NB4 (cell line): ENCODE results near the gene PRODH2.

Experiments used
- DNase-seq: peaks from one replicate; pipeline ENCODE4 v3.0.0; 2010; ENCODE audit warnings: low read depth
- H3K4me3 ChIP-seq: one replicate; pipeline ENCODE4 v1.5.1; 2011; ENCODE audit warnings: mild to moderate bottlenecking, low read depth, low read length, moderate library complexity
- MYC ChIP-seq: IDR thresholded peaks from 2 replicates; pipeline ENCODE4 v1.6.1; 2011; ENCODE audit warnings: low read depth, low read length
- POLR2A ChIP-seq: IDR thresholded peaks from 2 replicates; pipeline ENCODE4 v1.6.1; 2011; ENCODE audit warnings: mild to moderate bottlenecking; ENCODE audit not compliant: insufficient read length; ENCODE audit errors: extremely low read depth
- TF ChIP-seq, protein P1 (sequence below): IDR thresholded peaks from one replicate; pipeline ENCODE4 v1.5.1; 2012; ENCODE audit warnings: low read depth, low read length
- TF ChIP-seq, protein P2 (sequence below): IDR thresholded peaks from 2 replicates; pipeline ENCODE4 v1.6.1; 2011; ENCODE audit warnings: low read depth, low read length

The PRODH2 gene

DNA sequence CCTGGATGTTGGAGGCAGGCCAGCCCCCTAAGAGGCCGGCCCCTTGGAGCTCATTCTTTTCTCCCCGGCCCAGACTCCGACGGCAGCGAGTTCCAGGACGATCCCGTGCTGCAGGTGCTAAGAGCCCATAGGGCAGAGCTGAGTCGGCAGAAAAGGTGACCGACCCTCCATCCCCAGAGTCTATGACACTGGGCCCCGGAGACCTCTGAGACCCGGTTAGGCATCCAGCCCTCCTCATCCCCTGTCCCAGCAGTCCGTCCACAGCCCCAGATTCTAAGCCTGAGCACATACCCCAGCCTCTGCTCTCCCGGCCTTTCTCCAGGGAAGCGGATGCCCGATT is 44.6 kb downstream of the PRODH2 start:
- no peak overlapping the region for H3K4me3 ChIP-seq
- no peak for DNase-seq
- TF ChIP-seq MYC = no peak
- TF ChIP-seq, protein P1, sequence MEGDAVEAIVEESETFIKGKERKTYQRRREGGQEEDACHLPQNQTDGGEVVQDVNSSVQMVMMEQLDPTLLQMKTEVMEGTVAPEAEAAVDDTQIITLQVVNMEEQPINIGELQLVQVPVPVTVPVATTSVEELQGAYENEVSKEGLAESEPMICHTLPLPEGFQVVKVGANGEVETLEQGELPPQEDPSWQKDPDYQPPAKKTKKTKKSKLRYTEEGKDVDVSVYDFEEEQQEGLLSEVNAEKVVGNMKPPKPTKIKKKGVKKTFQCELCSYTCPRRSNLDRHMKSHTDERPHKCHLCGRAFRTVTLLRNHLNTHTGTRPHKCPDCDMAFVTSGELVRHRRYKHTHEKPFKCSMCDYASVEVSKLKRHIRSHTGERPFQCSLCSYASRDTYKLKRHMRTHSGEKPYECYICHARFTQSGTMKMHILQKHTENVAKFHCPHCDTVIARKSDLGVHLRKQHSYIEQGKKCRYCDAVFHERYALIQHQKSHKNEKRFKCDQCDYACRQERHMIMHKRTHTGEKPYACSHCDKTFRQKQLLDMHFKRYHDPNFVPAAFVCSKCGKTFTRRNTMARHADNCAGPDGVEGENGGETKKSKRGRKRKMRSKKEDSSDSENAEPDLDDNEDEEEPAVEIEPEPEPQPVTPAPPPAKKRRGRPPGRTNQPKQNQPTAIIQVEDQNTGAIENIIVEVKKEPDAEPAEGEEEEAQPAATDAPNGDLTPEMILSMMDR = no peak
- TF ChIP-seq, protein P2, sequence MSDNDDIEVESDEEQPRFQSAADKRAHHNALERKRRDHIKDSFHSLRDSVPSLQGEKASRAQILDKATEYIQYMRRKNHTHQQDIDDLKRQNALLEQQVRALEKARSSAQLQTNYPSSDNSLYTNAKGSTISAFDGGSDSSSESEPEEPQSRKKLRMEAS = no peak
- TF ChIP-seq POLR2A = no peak

DNA sequence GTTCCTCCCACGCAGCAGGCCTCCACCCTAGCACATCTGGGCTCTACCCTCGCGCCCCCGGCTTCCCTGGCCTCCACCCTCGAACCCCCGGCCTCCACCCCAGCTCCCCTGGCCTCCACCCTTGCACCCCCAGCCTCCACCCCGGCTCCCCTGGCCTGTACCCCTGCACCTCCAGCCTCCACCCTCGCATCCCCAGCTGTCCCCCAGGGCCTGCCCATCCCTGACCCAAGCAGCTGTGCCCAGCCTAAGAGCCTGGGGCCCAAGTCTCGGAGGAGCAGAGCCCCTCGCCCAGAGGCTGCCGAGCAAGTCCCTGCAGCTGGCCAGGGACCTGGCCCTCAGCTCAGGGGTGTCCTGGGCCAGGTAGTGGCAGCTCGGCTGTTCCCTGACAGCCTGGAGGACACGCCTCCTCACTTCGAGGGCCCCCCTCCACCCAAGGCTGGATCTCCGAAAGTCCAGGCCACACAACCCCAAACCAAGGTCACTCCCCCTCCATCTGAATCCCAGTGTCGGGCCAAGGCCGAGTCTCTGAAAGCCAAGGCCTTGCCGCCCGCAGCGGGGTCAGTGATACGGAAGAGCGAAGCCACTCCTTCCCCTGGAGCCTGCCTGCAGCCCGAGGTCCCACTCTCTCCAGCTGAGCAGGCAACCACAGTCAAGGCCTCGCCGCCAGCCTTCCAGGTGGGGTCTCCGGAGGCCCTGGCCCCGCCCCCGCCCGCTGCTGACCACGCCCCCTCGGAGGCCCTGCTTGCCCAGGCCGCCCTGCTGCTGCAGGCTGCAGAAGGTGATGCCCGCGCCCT is 45.2 kb downstream of the PRODH2 start:
- DNase-seq = no peak
- TF ChIP-seq, protein P1 = no peak
- TF ChIP-seq, protein P2 = no peak
- TF ChIP-seq MYC (no peak), POLR2A (no peak)
- H3K4me3 ChIP-seq = no peak overlapping the region

DNA sequence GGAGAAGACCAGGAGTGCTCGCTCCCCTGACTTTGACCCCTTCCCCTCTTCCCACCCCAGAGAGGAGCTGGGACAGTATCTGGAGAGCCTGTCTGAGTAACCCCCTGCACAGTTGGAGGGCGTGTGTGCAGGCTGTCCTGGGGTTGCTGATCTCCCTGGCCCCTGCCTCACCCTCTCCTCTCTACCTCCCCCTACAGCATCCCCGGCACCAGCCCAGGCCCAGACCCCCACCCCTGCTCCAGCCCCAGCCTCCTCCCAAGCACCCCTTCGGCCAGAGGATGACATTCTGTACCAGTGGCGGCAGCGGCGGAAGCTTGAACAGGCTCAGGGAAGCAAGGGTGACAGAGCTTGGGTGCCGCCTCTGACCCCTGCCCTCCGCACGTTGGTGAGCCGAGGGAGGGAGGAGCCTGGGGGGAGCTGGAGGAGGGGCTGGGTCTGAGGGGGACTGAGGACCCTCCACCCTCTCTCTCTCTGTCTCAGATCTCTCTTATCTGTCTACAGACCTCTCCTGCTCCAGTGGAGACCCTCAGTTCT is 46.0 kb downstream of the PRODH2 start:
- TF ChIP-seq, protein P1 = no peak
- TF ChIP-seq MYC (no peak), POLR2A (no peak)
- TF ChIP-seq, protein P2 = no peak
- no peak overlapping the region for H3K4me3 ChIP-seq
- DNase-seq = no peak

DNA sequence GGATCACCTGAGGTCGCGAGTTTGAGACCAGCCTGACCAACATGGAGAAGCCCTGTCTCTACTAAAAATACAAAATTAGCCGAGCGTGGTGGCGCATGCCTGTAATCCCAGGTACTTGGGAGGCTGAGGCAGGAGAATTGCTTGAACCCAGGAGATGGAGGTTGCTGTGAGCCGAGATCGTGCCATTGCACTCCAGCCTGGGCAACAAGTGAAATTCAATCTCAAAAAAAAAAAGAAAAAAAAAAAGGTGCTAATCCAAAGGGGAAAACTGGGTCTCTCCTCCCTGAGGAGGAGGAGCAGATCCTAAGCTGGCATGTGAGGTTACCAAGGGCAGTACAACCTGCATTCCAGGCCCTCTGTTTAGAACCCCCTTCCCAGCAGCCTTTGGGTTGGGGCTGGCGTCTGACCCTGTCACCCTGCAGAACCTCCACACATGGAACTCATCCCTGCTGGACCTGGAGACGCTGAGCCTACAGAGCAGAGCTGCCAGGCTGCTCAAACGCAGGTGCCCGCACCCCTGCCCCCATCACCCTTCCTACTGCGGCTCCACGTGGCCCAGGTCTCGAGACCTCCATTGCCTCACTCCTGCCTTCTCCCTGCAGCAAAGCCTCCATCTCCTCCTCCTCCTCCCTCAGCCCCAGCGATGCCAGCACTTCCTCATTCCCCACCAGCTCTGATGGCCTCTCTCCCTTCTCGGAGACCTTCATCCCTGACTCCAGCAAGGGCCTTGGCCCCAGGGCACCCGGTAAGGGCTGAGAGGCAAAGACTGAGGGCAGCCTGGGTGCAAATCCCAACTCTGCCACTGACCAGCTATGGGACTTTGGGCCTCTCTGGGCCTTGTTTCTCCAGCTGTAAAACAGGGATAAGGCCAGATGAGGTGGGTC is 48.0 kb downstream of the PRODH2 start:
- no peak overlapping the region for H3K4me3 ChIP-seq
- DNase-seq = no peak
- no peak for TF ChIP-seq POLR2A
- TF ChIP-seq, protein P2 = no peak
- TF ChIP-seq, protein P1 = no peak
- no peak for TF ChIP-seq MYC

DNA sequence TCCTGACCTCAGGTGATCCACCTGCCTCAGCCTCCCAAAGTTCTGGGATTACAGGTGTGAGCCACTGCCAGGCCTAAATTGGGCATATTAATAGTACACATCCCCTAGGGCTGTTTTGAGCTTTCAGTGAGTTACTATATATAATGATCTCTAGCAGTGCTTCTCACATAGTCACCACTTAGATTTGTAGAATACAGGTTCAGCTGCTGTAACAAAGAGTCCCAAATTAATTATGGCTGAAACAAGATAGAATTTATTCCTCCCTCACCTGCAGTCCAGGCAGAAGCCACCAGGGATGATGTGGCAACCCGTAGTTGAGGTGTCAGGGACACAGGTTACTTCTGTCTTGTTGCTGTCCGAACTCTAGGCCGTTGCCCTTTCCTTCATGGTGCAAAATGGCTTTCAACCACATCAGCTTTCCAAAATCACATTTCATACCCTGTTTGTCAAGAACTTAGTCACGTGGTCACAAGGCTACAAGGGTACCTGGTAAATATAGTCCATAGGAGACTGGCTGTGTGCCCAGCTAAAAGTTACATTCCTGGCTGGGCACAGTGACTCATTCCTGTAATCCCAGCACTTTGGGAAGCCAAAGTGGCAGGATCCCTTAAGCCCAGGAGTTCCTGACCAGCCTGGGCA is 51.8 kb downstream of the PRODH2 start:
- TF ChIP-seq, protein P1 = no peak
- TF ChIP-seq, protein P2 = no peak
- TF ChIP-seq MYC = no peak
- TF ChIP-seq POLR2A = no peak
- no peak overlapping the region for H3K4me3 ChIP-seq
- no peak for DNase-seq
